NCI-H2029 treated with DMSO at 0.1 percent for 48 hours (cell line): ENCODE measurements around the gene LTK.
"Not testable (repeated sequence)": the region's sequence is repeated elsewhere in the genome, so short reads cannot be mapped to it uniquely, and the experiment has no call there.

Experiments
- DNase-seq: peaks from one replicate; lab custom pipeline; 2025; lab: John Stamatoyannopoulos, UW

The LTK gene

DNA sequence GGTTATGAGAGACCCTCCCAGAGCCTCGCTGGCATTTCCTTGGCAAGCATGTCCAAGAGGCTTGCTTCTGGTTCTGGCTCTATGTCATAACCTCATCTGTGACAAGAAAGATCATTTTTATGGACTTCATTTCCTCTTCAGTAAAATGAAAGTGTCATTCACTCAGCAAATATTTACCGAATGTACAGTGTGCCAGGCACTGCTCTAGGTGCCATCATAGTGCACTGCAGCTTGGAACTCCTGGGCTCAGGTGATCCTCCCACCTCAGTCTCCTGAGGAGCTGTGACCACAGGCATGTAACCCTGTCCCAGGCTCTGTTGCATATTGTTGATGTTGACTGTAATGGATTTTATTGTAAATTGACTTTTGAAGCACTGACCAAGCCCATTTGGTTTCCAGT, 38.7 kb downstream of the LTK start:
- DNase-seq: peak; percentile 30

DNA sequence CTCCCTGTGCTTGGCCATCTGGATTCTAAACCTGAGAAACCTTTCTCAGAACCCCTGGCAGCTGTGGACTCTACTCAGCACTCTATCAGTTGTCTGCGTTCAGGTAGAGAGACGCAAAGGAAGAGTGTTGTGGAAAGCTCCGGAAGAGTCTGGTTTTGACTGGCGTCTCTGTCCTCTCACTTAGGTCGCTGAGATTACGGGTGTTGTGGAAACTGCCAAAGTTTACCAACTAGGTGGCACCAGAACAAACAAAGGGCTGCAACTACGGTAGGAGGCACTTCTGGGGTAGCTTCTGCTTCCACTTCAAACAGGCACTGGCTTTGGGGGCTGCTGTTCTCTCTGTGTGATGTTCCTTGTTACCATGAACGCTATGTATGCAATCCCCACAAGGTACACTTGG, 39.2 kb downstream of the LTK start:
- no peak for DNase-seq

DNA sequence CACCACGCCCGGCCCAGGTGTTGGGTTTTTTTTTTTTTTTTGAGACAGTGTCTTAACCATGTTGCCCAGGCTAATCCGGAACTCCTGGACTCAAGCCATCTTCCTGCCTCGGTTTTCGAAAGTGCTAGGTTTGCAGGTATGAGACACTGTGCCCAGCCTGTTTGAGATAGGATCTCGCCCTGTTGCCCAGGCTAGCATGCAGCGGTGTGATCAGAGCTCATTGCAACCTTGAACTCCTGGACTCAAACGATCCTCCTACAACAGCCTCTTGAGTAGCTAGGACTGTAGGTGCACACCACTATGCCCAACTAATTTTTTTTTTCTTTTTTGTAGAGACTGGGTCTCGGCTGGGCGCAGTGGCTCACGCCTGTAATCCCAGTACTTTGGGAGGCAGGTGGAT, 40.2 kb downstream of the LTK start:
- DNase-seq: no peak

DNA sequence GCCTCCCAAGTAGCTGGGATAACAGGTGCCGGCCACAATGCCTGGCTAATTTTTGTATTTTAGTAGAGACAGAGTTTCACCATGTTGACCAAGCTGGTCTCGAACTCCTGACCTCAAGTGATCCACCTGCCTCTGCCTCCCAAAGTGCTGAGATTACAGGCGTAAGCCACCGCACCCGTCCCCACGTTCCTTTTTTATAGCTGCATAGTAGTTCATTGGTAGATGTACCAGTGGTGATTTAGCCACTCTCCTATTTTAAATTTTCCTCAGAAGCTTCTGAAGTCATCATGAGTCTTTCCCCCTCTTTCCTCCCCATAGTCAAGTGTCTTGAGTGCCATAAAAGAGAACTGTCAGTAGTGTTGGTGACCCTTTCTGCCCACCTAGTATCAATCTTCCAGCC, 44.0 kb downstream of the LTK start:
- not testable (repeated sequence) for DNase-seq

DNA sequence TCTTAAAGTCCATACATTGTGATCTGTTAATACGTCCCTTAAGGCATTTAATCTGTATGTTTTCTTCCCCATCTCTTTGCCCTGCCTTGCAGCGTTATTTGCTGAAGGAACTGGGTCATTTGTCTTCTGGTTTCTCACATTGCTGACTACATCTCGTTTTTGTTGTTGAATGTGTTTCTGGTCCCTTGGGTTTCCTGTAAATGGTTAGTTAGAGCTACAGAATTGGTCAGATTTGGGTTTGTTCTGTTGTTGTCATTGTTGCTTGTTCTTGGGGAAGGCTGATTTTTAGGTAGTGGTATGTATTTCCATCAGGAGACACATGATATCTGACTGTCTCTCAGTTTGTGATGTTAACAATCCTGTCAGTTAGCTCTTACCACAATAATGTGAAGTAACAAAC, 46.9 kb downstream of the LTK start:
- no peak for DNase-seq

DNA sequence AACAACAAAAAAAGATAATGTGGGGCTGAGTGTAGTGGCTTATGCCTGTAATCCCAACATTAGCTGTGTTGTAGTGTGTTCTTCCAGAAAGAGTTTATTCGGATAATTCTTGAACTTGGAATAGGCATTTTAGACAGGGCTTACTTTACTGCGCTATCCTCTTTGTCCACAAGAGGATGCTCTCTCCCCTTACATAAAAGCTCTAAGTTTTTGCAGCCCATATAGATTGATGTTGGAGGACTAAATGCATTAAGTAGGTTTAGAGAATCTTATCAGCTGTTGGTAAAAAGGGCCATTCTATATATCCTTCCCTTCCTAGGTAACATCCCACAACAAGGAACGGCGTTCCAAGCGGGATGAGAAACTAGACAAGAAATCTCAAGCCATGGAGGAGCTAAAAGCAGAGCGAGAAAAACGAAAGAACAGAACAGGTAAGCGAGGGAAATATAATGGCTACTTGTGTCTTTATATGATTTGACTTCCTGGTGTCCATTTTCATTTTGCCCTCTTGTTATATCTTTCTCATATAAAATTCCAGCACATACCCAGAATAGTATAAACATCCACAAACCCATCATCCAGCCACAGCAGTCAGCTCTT, 47.7 kb downstream of the LTK start:
- no peak for DNase-seq

DNA sequence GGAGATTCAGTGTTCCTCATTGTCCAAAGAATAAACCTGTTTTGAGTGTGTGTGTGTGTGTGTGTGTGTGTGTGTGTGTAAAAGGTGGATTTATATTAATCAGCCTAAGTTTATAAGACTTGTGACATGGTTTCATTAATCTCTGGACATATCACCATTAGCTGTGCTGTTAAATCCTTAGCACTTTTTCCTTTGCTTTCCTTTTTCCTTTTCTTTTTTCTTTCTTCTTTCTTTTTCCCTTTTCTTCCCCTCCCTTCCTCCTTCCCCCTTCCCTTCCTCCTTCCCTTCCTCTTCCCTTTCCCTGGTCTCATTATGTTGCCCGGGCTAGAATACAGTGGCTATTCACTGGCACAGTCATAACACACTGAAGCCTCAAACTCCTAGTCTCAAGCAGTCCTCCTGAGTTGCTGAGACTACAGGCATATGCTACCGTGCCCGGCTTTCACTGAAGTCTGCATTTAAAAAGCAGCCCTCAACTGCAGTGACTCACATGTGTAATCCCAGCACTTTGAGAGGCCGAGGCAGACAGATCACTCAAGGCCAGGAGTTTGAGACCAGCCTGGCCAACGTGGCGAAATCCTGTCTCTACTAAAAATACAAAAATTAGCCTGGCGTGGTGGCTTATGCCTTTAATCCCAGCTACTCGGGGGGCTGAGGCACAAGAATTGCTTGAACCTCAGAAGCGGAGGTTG, 48.6 kb downstream of the LTK start:
- DNase-seq: no peak

DNA sequence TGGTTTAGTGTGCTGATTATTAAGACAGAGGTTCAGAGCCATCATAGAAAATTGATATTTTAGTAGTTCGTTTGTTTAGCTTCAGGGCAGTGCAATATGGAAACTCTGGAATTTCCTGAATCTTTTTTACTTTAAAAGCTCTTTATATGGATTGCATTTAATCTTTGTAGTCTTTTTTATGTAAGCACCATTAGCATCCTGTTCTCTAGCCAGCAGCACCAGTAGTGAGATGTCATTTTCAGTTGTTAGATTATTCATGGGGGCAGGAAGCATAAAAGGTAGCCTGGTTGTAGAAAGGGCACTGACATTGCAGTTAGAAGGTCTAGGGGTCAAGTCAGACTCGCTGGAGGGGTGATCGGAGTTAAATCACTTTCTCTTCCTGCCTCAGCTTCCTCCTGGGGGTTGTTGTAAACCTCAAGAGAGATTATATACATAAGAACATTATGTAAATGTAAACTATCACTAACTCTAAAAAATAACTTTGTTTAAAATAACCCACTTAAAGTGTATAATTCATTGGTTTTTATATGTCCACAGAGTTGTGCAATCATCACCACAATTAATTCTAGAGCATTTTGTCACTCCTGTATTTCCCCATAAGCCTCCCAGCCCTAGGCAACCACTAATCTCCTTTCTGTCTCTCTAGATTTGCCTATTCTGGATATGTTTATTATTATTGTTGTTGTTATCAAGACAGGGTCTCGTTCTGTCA, 51.4 kb downstream of the LTK start:
- no peak for DNase-seq
